Spinal cord (tissue), 10 donors: ENCODE data around the gene SLCO1A2. TPM values are rescaled to one million over a fixed set of nuclear protein-coding genes. Genes with fewer than 3 reads are reported as not detected.

Experiments
- DNase-seq, 6 donors: peaks; one replicate each; pipeline versions ENCODE4 v3.0.0 to v3.0.0-alpha.2; 2013 to 2015; ENCODE audit warnings: low spot score in 6 of 6, low read depth in 4 of 6
- H3K27ac ChIP-seq: one replicate; pipeline ENCODE4 v1.5.1; 2013; ENCODE audit warnings: low read depth, low read length, control low read depth
- H3K27me3 ChIP-seq: one replicate; pipeline ENCODE4 v1.6.1; 2013; ENCODE audit warnings: low read length; ENCODE audit not compliant: control insufficient read depth, insufficient read depth
- H3K36me3 ChIP-seq: one replicate; pipeline ENCODE4 v1.6.1; 2013; ENCODE audit warnings: low read length; ENCODE audit not compliant: control insufficient read depth, insufficient read depth
- H3K4me1 ChIP-seq: one replicate; pipeline ENCODE4 v1.6.1; 2013; ENCODE audit warnings: low read length; ENCODE audit not compliant: control insufficient read depth, insufficient read depth
- H3K4me3 ChIP-seq: one replicate; pipeline ENCODE4 v1.5.1; 2013; ENCODE audit warnings: low read depth, low read length, control low read depth
- H3K9me3 ChIP-seq: one replicate; pipeline ENCODE4 v1.6.1; 2013; ENCODE audit warnings: low read length; ENCODE audit not compliant: control insufficient read depth, insufficient read depth
- WGBS: methylation state at CpG from one replicate; pipeline ENCODE4 v1.1.5; 2013; ENCODE audit warnings: missing lambda C conversion rate; ENCODE audit not compliant: insufficient coverage; 5-methylcytosine and 5-hydroxymethylcytosine counted together
- polyA plus RNA-seq, 2 donors: library from polyadenylated mRNA; unstranded; fragments of 120-200 nt; gene quantifications; one replicate each; pipeline ENCODE4 v1.2.1, GENCODE V29; 2013; ENCODE audit not compliant: insufficient read length in 2 of 2
- total RNA-seq, 2 donors: library from RNA; depleted of rRNA in 1 of 2; stranded (reverse); fragments of 120-200 nt in 1 of 2; fragments of >200 nt in 1 of 2; gene quantifications; one replicate each; pipeline versions ENCODE4 v1.2.3 to v1.2.4, GENCODE V29; 2013 to 2014
- donor health status: healthy.

SLCO1A2 gene
- total and polyA plus RNA-seq, 4 donors, result 9.4 to 25.8 (median 12.7) TPM

DNA sequence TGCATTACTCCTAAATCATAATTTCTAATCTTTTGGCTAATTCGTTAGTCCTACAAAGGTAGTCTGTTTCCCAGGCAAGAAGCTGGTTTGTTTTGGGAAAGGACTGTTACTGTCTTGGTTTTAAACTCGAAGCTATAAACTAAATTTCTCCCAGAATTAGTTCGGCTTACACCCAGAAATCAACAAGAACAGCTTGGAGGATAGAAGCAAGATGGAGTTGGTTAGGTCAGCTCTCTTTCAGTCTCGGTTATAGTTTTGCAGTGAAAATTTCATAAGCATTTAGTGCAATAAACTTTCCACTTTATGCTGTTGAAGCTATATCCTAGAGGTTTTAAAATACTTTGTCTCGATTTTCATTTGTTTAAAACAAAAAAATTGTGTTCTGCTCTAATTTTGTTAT, 100.3 kb downstream of the SLCO1A2 start:
- no peaks in the 10 kb centered on the region for H3K9me3 ChIP-seq
- no peak overlapping the region for H3K4me3 ChIP-seq
- DNase-seq, result no peak
- H3K36me3 ChIP-seq, result no peaks in the 10 kb centered on the region
- H3K27me3 ChIP-seq, result no peaks in the 10 kb centered on the region
- no peaks in the 10 kb centered on the region for H3K4me1 ChIP-seq
- no CpG with 5 or more reads among the region's 5 CpGs for WGBS
- no peak overlapping the region for H3K27ac ChIP-seq

DNA sequence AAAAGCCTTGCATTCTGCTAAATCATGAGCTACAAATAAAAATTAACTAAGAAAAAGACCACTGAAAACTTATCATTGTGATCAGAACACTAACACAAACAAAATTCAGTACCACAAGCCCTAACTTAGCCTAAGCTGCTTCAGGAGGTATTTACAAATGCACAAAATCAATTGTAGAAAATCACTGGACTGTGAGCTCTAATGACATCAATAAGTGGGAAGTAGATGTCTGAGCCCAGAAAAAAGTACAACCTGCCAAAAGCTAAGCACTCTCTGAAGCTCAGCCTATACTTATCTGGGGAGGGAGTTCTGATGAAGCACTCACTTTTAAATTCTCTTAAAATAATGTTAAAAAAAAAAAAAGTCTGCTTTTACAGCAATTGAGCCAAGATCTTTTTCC, 110.8 kb downstream of the SLCO1A2 start:
- Histone ChIP-seq H3K36me3 (no peaks in the 10 kb centered on the region), H3K27ac (no peak overlapping the region), H3K27me3 (no peaks in the 10 kb centered on the region), H3K4me1 (no peaks in the 10 kb centered on the region), H3K4me3 (no peak overlapping the region), H3K9me3 (no peaks in the 10 kb centered on the region)
- peak in 3 of 6 donors; percentile 6 to 41 (median 35) for DNase-seq

DNA sequence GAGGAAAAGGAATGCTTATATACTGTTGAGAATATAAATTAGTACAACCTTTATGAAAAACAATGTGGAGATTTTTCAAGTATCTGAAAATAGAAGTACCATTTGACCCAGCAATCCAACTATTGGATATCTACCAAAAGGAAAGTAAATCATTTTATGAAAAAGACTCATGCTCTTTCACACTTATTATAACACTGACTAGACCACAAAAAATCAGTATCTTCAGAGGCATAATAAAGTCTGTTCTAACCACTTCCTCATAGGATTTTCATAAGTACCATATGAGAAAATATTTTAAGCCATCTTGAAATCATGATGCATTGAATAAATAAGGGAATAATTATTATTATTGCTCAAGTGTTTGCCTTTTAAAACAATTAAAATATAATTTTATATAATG, 112.9 kb downstream of the SLCO1A2 start:
- no peak overlapping the region for H3K4me3 ChIP-seq
- no peaks in the 10 kb centered on the region for H3K9me3 ChIP-seq
- DNase-seq, result no peak
- H3K4me1 ChIP-seq, result no peaks in the 10 kb centered on the region
- H3K27me3 ChIP-seq, result no peaks in the 10 kb centered on the region
- H3K36me3 ChIP-seq, result no peaks in the 10 kb centered on the region
- no peak overlapping the region for H3K27ac ChIP-seq

DNA sequence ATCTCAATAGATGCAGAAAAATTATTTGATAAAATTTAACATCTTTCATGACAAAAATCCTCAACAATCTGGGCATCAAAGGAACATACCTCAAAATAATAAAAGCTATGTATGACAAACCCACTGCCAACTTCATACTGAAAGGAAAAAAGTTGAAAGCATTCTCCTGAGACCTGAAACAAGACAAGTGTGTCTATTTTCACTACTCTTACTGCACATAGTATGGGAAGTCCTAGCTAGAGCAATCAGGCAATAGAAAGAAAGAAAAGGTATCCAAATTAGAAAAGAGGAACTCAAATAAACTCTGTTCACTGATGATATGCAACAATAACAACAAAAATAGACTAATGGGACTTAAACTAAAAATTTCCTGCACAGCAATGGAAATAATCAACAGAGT, 113.6 kb downstream of the SLCO1A2 start:
- H3K27me3 ChIP-seq, result no peaks in the 10 kb centered on the region
- H3K4me3 ChIP-seq, result no peak overlapping the region
- H3K36me3 ChIP-seq, result no peaks in the 10 kb centered on the region
- H3K27ac ChIP-seq, result no peak overlapping the region
- no peaks in the 10 kb centered on the region for H3K4me1 ChIP-seq
- no peaks in the 10 kb centered on the region for H3K9me3 ChIP-seq
- no peak for DNase-seq

GRCh38 chr12:21220266-21220665, 114.5 kb downstream of the SLCO1A2 start:
- Histone ChIP-seq H3K9me3 (no peaks in the 10 kb centered on the region), H3K27ac (no peak overlapping the region), H3K36me3 (no peaks in the 10 kb centered on the region), H3K27me3 (no peaks in the 10 kb centered on the region), H3K4me3 (no peak overlapping the region), H3K4me1 (no peaks in the 10 kb centered on the region)
- DNase-seq, result peak in 1 of 6 donors; percentile 1
- no CpG with 5 or more reads among the region's 3 CpGs for WGBS

DNA sequence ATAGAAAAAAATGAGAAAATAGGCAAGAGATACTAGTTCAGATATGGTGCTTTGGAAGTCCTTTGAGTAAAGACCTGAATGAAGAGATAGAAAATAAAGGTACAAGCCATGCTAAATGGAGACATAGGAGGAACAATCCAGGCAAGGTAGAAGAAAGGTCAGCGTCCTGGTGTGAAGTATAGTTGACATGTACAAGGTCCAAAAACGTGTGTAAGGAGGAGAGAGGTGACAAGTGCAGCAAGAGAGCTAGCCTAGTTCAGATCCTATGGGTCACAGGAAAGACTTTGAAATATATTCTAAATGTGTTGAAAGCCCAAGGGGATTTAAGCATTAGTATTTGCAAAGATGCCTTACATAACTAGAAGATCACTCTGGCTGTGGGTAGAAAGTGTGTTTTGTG, 115.5 kb downstream of the SLCO1A2 start:
- DNase-seq, result no peak
- no peak overlapping the region for H3K27ac ChIP-seq
- H3K4me1 ChIP-seq, result no peaks in the 10 kb centered on the region
- 86% methylated on average over 2 of the region's 2 CpGs for WGBS
- no peaks in the 10 kb centered on the region for H3K27me3 ChIP-seq
- no peaks in the 10 kb centered on the region for H3K9me3 ChIP-seq
- no peaks in the 10 kb centered on the region for H3K36me3 ChIP-seq
- H3K4me3 ChIP-seq, result no peak overlapping the region

Other genes with a start within 250 kb of the SLCO1A2 start
- under 1 TPM in 1 of 2 donors, not detected in 1; 0.06 TPM for gene SLCO1B1, start 203.7 kb downstream of the SLCO1A2 start, total RNA-seq
- not detected for gene SLCO1B1, start 203.7 kb downstream of the SLCO1A2 start, polyA plus RNA-seq
- not detected for gene IAPP, start 38.0 kb upstream of the SLCO1A2 start, total RNA-seq
- under 1 TPM; 0.24 to 0.30 TPM for gene IAPP, start 38.0 kb upstream of the SLCO1A2 start, polyA plus RNA-seq
- gene PYROXD1, start 102.7 kb upstream of the SLCO1A2 start, total RNA-seq, result 10 to 100 TPM in 1 of 2 donors, 1 to 10 TPM in 1; 8.0 to 22.5 TPM
- 10 to 100 TPM in 1 of 2 donors, 1 to 10 TPM in 1; 9.0 to 14.1 TPM for gene PYROXD1, start 102.7 kb upstream of the SLCO1A2 start, polyA plus RNA-seq
- 10 to 100 TPM; 38.1 to 47.0 TPM for gene RECQL, start 166.7 kb upstream of the SLCO1A2 start, total RNA-seq
- gene RECQL, start 166.7 kb upstream of the SLCO1A2 start, polyA plus RNA-seq, result 10 to 100 TPM; 13.6 to 19.1 TPM
- 10 to 100 TPM; 36.6 to 69.7 TPM for gene GOLT1B, start 166.9 kb upstream of the SLCO1A2 start, total RNA-seq
- 10 to 100 TPM; 36.9 to 44.0 TPM for gene GOLT1B, start 166.9 kb upstream of the SLCO1A2 start, polyA plus RNA-seq
- gene SPX, start 191.4 kb upstream of the SLCO1A2 start, total RNA-seq, result 1 to 10 TPM; 4.0 to 4.3 TPM
- 1 to 10 TPM; 4.8 to 6.5 TPM for gene SPX, start 191.4 kb upstream of the SLCO1A2 start, polyA plus RNA-seq